Measurements from ENCODE around the gene TAB3.

DNA sequence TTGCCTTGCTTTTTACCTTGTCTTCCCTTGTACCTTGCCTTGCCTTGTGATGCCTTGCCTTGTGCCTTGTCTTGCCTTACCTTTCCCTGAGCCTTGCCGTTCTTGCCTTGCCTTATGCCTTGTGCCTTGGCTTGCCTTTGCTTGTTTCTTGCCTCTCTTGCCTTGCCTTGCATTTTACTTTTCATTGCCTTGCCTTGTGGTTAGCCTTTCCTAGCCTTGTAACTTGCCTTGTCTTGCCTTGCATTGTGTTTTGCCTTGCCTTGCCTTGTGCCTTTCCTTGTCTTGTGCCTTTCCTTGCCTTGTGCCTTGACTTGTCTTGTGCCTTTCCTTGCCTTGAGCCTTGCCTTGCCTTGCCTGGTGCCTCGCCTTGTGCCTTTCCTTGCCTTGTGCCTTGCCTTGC lies 84.6 kb downstream of the TAB3 start:
- TF ChIP-seq POLR2A (IDR thresholded peaks at IDR 0.05; ENCODE audit: low read depth, low read length): no peak
- TF ChIP-seq CBX3 (IDR thresholded peaks at IDR 0.05; ENCODE audit: borderline replicate concordance, low read depth): no peak
- TF ChIP-seq, protein P1, sequence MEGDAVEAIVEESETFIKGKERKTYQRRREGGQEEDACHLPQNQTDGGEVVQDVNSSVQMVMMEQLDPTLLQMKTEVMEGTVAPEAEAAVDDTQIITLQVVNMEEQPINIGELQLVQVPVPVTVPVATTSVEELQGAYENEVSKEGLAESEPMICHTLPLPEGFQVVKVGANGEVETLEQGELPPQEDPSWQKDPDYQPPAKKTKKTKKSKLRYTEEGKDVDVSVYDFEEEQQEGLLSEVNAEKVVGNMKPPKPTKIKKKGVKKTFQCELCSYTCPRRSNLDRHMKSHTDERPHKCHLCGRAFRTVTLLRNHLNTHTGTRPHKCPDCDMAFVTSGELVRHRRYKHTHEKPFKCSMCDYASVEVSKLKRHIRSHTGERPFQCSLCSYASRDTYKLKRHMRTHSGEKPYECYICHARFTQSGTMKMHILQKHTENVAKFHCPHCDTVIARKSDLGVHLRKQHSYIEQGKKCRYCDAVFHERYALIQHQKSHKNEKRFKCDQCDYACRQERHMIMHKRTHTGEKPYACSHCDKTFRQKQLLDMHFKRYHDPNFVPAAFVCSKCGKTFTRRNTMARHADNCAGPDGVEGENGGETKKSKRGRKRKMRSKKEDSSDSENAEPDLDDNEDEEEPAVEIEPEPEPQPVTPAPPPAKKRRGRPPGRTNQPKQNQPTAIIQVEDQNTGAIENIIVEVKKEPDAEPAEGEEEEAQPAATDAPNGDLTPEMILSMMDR (IDR thresholded peaks at IDR 0.05 in 2 of 3, conservative IDR thresholded peaks at IDR 0.05 in 1 of 3; ENCODE audit: control insufficient read depth in 2 of 3, extremely low read depth in 1 of 3, insufficient read depth in 1 of 3, low read depth in 3 of 3, low read length in 3 of 3): no peak
- no peak for TF ChIP-seq RBBP5 (conservative IDR thresholded peaks at IDR 0.05)
- TF ChIP-seq RAD21 (IDR thresholded peaks at IDR 0.05; ENCODE audit: insufficient read depth, low read depth, low read length): no peak
- TF ChIP-seq SMAD1 (IDR thresholded peaks at IDR 0.05; ENCODE audit: low read depth, partially characterized antibody): no peak

Measured in GM12878 (cell line).